A673 (cell line): ENCODE results near the gene CNOT4. TPM values are rescaled to one million over a fixed set of nuclear protein-coding genes. Genes with fewer than 3 reads are reported as not detected.

Experiments
- BruUV-seq: library from RNA; stranded (reverse); fragments of 400-500 nt; replicated peaks from 2 replicates; lab custom pipeline; 2021; lab: Mats Ljungman, UMichigan
- CTCF ChIA-PET: fragments of 300-600 bp; sonication (Branson Sonifier 250); formaldehyde crosslinking; loops from one replicate; lab custom pipeline; 2022; ENCODE audit warnings: antibody characterized with exemption; lab: Charles Lee
- POLR2A ChIA-PET: fragments of 300-600 bp; sonication (Branson Sonifier 250); formaldehyde crosslinking; loops from one replicate; lab custom pipeline; 2022; ENCODE audit warnings: antibody characterized with exemption; ENCODE audit not compliant: low non-redundant PET; lab: Charles Lee
- DNase-seq: peaks from one replicate; pipeline ENCODE4 v3.0.0-alpha.2; 2015; ENCODE audit warnings: low spot score
- H3K27ac ChIP-seq: fragments of 200-600 bp; sonication (generic); 2 replicates; pipeline ENCODE4 v1.5.1; 2016; ENCODE audit warnings: mixed run types, low read depth, mild to moderate bottlenecking, mixed read lengths, antibody characterized with exemption, low read length; ENCODE audit not compliant: poor library complexity, severe bottlenecking
- H3K27me3 ChIP-seq: fragments of 200-600 bp; sonication (generic); replicated peaks from 2 replicates; pipeline ENCODE4 v1.6.1; 2017; ENCODE audit warnings: mixed run types, low read depth, mild to moderate bottlenecking, mixed read lengths, antibody characterized with exemption, low read length; ENCODE audit not compliant: insufficient read depth, poor library complexity
- H3K36me3 ChIP-seq: fragments of 200-600 bp; sonication (generic); 2 replicates; pipeline ENCODE4 v1.6.1; 2016; ENCODE audit warnings: mixed run types, mild to moderate bottlenecking, mixed read lengths, antibody characterized with exemption, low read length; ENCODE audit not compliant: insufficient read depth, poor library complexity, severe bottlenecking
- H3K4me1 ChIP-seq: fragments of 200-600 bp; sonication (generic); 2 replicates; pipeline ENCODE4 v1.6.1; 2017; ENCODE audit warnings: mixed run types, mild to moderate bottlenecking, mixed read lengths, antibody characterized with exemption, low read length; ENCODE audit not compliant: insufficient read depth, poor library complexity, severe bottlenecking
- H3K4me3 ChIP-seq: fragments of 200-600 bp; sonication (generic); 2 replicates; pipeline ENCODE4 v1.5.1; 2016; ENCODE audit warnings: low read depth, mixed run types, mild to moderate bottlenecking, mixed read lengths, low read length; ENCODE audit not compliant: poor library complexity, severe bottlenecking
- H3K9me3 ChIP-seq: fragments of 200-600 bp; sonication (generic); 2 replicates; pipeline ENCODE4 v1.6.1; 2016; ENCODE audit warnings: mixed run types, low read depth, mild to moderate bottlenecking, mixed read lengths, antibody characterized with exemption, low read length; ENCODE audit not compliant: poor library complexity, severe bottlenecking
- EZH2 ChIP-seq: fragments of 200-600 bp; sonication (generic); IDR thresholded peaks from 2 replicates; pipeline ENCODE4 v1.6.1; 2017; ENCODE audit warnings: borderline replicate concordance, low read depth, mild to moderate bottlenecking, mixed read lengths, antibody characterized with exemption, low read length; ENCODE audit not compliant: poor library complexity, severe bottlenecking
- intact Hi-C: fragments of 100-400 bp; cut with micrococcal nuclease; formaldehyde crosslinking; loops from one replicate; pipeline ENCODE4 v1.10.0; 2022; ENCODE audit not compliant: unreplicated experiment
- total RNA-seq: library from RNA; stranded (reverse); gene quantifications from 2 replicates; pipeline ENCODE4 v1.2.3, GENCODE V29; 2021
- TF ChIP-seq, protein P1 (sequence below): fragments of 300-800, 200-600 bp; sonication (generic); conservative IDR thresholded peaks from 2 replicates; pipeline ENCODE4 v1.5.1; 2017; ENCODE audit warnings: low read depth, mild to moderate bottlenecking, antibody characterized with exemption, low read length, moderate library complexity, mixed read lengths

Gene CNOT4
- total RNA-seq, 1 experiment from 2014 or later = 24.1 TPM

DNA sequence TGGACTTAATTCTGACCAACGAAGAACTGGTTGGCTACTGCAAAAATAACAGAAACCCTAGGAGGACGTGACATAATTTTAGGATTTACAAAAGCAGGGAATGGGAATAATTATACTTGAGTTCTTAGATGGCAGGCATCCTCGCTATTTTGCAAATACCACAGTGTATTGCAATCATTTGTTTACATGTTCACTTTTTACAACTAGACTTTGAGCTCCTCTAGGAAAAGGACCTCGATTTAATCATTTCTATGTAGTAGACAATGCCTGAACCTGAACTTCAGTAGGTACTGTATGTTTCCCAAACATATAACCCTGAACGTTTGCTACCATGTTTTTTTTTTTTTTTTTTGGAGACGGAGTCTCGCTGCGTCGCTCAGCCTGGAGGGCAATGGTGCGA, 137.7 kb downstream of the CNOT4 start:
- Histone ChIP-seq H3K4me1 (no peaks in the 10 kb centered on the region), H3K9me3 (no peaks in the 10 kb centered on the region), H3K27me3 (no peaks in the 10 kb centered on the region), H3K27ac (no peak overlapping the region), H3K36me3 (no peaks in the 10 kb centered on the region), H3K4me3 (no peak overlapping the region)
- TF ChIP-seq, protein P1, sequence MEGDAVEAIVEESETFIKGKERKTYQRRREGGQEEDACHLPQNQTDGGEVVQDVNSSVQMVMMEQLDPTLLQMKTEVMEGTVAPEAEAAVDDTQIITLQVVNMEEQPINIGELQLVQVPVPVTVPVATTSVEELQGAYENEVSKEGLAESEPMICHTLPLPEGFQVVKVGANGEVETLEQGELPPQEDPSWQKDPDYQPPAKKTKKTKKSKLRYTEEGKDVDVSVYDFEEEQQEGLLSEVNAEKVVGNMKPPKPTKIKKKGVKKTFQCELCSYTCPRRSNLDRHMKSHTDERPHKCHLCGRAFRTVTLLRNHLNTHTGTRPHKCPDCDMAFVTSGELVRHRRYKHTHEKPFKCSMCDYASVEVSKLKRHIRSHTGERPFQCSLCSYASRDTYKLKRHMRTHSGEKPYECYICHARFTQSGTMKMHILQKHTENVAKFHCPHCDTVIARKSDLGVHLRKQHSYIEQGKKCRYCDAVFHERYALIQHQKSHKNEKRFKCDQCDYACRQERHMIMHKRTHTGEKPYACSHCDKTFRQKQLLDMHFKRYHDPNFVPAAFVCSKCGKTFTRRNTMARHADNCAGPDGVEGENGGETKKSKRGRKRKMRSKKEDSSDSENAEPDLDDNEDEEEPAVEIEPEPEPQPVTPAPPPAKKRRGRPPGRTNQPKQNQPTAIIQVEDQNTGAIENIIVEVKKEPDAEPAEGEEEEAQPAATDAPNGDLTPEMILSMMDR = no peak
- TF ChIP-seq EZH2 = no peak
- no peak for DNase-seq
- intact Hi-C loops = no loop called here
- ChIA-PET CTCF (no interaction called here), POLR2A (interaction anchor here (0.7 kb wide), 1 partner anchor 12 kb away, joined by 10 read pairs; no protein-coding TSS in a partner anchor)
- no TSS peak for BruUV-seq

DNA sequence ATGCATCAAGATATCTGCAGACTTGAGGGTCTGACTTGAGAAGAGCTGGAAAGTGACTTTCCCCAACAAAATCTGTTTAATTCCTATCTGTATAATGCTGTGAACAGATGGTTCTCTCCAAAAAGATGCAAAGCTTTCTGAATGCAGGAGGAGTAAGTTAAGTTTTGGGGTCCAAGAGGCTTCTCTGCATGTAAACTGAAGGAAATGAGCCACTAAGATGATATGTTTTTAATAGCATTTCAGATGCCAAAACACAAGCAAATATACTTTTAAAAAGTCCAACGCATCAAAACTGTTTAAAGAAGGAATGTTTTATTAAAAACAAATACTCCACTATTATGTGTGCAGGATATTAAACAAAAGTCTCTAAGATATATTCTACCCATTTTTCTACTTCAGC, 139.2 kb downstream of the CNOT4 start:
- no peak overlapping the region for H3K27ac ChIP-seq
- ChIA-PET CTCF (no interaction called here), POLR2A (no interaction called here)
- no peaks in the 10 kb centered on the region for H3K4me1 ChIP-seq
- no peaks in the 10 kb centered on the region for H3K9me3 ChIP-seq
- H3K27me3 ChIP-seq = no peaks in the 10 kb centered on the region
- TF ChIP-seq, protein P1 = no peak
- TF ChIP-seq EZH2 = no peak
- H3K36me3 ChIP-seq = no peaks in the 10 kb centered on the region
- no peak overlapping the region for H3K4me3 ChIP-seq
- no peak for DNase-seq
- intact Hi-C loops = no loop called here
- no TSS peak for BruUV-seq

DNA sequence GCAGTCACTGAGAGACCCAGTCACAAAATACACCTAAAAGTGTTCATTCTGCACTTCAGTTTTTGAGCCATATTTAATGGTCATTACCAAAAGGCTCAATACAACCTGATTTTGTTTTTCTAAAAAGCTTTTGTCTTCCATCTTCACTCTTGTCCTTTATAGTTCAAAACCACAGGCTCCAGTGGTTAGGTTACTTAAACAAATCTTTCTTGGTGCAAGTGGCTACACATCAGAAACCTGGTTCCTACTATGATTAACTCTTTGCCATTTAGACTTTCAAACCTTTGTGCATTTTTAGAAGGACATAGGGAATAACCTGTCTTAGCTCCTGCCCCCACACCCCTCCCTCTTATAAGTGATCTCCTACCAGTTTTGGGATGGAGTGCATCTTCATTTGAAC, 140.5 kb downstream of the CNOT4 start:
- no peaks in the 10 kb centered on the region for H3K36me3 ChIP-seq
- no peak overlapping the region for H3K27ac ChIP-seq
- H3K9me3 ChIP-seq = no peaks in the 10 kb centered on the region
- TF ChIP-seq, protein P1 = no peak
- TF ChIP-seq EZH2 = no peak
- no peak overlapping the region for H3K4me3 ChIP-seq
- DNase-seq = no peak
- no TSS peak for BruUV-seq
- ChIA-PET CTCF (no interaction called here), POLR2A (no interaction called here)
- no peaks in the 10 kb centered on the region for H3K27me3 ChIP-seq
- intact Hi-C loops = no loop called here
- no peaks in the 10 kb centered on the region for H3K4me1 ChIP-seq
